Stimulated activated memory B cell treated with anti-CD40 and anti-IgM and Interleukin-4, amounts not matched to agents 10 μg/mL and 1 μg/mL and 100 μg/mL, for 72 hours (primary cell): ENCODE data around the gene NAV2.

Source experiments
- ATAC-seq: fragments of 150-1000 bp; cut with Tn5 transposase; 2 replicates; pipeline ENCODE4 v1.10.0; 2021
- H3K27ac Mint-ChIP-seq: one replicate; pipeline ENCODE4 v1.8.0; 2022; ENCODE audit warnings: mild to moderate bottlenecking, mixed read lengths
- H3K27me3 Mint-ChIP-seq: one replicate; pipeline ENCODE4 v1.8.0; 2022; ENCODE audit warnings: mixed read lengths
- H3K36me3 Mint-ChIP-seq: one replicate; pipeline ENCODE4 v1.8.0; 2022; ENCODE audit warnings: mixed read lengths
- H3K4me1 Mint-ChIP-seq: one replicate; pipeline ENCODE4 v1.8.0; 2022; ENCODE audit warnings: mixed read lengths
- H3K4me3 Mint-ChIP-seq: one replicate; pipeline ENCODE4 v1.8.0; 2022; ENCODE audit warnings: mild to moderate bottlenecking, moderate library complexity, mixed read lengths
- H3K9me3 Mint-ChIP-seq: one replicate; pipeline ENCODE4 v1.8.0; 2022; ENCODE audit warnings: mixed read lengths

The NAV2 gene

DNA sequence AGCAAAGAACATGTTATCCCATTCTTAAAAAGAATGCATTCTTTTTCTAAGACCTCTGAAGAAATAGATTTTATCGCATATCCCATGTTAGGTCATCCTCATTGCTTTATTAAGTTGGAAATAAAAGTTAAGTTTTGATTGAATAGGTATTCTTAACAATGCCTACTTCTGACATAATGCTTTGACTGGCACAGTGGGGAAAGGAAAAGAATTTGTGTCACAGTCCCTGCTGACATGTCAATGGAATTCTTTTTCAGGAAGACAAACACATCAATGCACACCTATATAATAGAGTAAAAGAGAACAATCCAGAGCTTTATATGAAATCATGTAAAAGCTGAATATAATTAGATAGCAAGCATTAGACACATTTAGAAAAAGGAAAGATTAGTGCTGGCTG is 341.9 kb downstream of the NAV2 start:
- H3K27ac Mint-ChIP-seq, result no peak overlapping the region
- no peak for ATAC-seq
- H3K36me3 Mint-ChIP-seq, result no peaks in the 10 kb centered on the region
- H3K27me3 Mint-ChIP-seq, result no peaks in the 10 kb centered on the region
- no peaks in the 10 kb centered on the region for H3K9me3 Mint-ChIP-seq
- no peak overlapping the region for H3K4me3 Mint-ChIP-seq
- H3K4me1 Mint-ChIP-seq, result no peaks in the 10 kb centered on the region

DNA sequence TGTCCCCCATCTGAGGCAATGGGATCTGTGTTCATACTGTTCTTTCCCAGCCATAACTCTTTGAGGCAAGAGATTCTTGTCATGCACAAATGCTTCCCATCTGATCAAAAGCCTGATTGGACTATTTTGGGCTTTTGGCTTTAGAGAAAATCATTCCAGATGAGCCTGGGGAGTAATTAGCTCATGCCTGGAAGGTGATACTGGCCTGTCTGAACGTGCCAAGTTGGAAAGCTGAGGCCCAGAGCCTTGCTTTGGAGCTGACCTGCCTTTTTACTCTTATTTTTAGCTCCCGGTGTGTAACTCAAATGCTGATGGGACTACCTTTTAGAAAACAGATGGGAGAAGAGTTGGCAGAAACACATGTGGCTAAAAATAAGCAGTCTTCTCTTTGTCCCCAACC is 342.7 kb downstream of the NAV2 start:
- Mint-ChIP-seq H3K4me1 (no peaks in the 10 kb centered on the region), H3K9me3 (no peaks in the 10 kb centered on the region), H3K27me3 (no peaks in the 10 kb centered on the region), H3K27ac (no peak overlapping the region), H3K4me3 (no peak overlapping the region), H3K36me3 (no peaks in the 10 kb centered on the region)
- ATAC-seq, result no peak

DNA sequence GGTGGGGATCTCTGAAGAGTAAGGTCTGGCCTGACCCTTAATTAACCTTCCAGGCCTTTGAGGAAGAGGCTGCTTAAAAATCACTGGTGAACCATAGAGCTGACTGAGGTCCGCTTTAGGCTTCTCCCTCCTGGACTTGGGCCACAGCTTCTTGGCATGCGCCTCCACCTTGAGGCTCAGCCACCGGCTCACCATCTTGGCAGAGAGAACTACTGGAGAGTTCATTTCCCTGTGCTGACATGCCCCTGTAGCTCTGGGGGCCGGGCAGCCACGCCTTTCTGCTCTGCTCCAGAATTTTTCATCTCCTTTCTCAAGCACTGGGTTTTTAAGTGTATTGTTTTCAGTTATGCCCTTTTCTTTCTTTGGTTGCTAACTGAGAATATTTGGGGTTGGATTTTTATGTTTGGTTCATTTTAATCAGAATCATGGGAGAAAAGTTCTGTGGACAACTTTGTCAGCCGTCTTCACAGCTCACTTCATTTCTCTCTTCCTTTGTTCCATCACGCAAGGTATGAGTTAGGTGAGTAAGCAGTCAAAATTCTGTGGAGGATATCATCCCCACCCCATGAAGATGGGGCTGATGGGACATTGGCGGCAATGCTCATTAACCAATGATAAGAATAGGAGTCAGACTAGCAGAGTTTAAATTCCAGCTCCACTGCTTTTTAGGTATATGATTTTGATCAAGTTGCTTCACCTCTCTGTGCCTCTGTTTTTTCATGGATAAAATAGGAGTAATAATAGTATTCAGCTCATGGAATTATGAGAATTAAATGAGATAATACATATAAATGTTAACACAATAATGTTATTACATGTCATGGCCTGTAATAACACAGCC is 343.7 kb downstream of the NAV2 start:
- H3K9me3 Mint-ChIP-seq, result no peaks in the 10 kb centered on the region
- H3K36me3 Mint-ChIP-seq, result no peaks in the 10 kb centered on the region
- H3K27ac Mint-ChIP-seq, result no peak overlapping the region
- no peak overlapping the region for H3K4me3 Mint-ChIP-seq
- no peaks in the 10 kb centered on the region for H3K27me3 Mint-ChIP-seq
- H3K4me1 Mint-ChIP-seq, result no peaks in the 10 kb centered on the region
- no peak for ATAC-seq

- ATAC-seq, result no peak
- Mint-ChIP-seq H3K27ac (no peak overlapping the region), H3K4me3 (no peak overlapping the region), H3K36me3 (no peaks in the 10 kb centered on the region), H3K27me3 (no peaks in the 10 kb centered on the region), H3K9me3 (no peaks in the 10 kb centered on the region), H3K4me1 (no peaks in the 10 kb centered on the region)
These were observed 344.6 kb downstream of the NAV2 start for GRCh38 chr11:20056950-20057943.

DNA sequence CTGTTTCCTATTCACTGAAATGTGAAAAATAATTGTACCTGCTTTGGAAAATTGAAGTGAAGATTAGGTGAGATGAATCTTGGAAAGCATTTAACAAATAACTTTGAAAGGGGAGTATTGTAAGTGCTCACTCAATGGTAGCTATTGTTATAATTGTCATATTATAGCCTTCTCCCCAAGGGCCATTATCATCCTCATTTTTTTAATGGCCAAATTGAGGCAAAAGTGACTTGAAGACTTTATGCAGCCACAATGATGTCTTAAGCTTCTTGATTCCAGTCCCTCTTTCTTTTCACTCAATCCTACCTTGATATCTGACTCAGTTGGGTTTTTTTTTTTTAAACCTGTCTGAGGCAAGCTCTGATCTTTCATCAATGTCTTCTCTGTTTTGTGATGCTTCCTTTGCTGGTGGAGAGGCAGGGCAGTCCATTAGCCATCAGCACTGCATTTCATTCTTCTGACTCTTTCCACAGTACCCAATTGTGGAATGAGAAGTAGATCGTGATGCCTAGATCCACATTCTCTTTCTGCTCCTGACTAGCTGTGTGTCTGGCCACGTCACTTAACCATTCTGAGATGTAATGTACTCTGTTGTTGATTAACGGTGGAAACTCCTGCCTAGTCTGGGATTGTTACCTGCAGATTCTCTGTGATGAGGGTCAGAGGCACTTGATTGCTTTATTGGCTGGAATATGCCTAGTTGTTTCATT is 346.3 kb downstream of the NAV2 start:
- H3K36me3 Mint-ChIP-seq, result no peaks in the 10 kb centered on the region
- no peaks in the 10 kb centered on the region for H3K9me3 Mint-ChIP-seq
- H3K4me3 Mint-ChIP-seq, result no peak overlapping the region
- H3K4me1 Mint-ChIP-seq, result no peaks in the 10 kb centered on the region
- no peaks in the 10 kb centered on the region for H3K27me3 Mint-ChIP-seq
- no peak for ATAC-seq
- H3K27ac Mint-ChIP-seq, result no peak overlapping the region

DNA sequence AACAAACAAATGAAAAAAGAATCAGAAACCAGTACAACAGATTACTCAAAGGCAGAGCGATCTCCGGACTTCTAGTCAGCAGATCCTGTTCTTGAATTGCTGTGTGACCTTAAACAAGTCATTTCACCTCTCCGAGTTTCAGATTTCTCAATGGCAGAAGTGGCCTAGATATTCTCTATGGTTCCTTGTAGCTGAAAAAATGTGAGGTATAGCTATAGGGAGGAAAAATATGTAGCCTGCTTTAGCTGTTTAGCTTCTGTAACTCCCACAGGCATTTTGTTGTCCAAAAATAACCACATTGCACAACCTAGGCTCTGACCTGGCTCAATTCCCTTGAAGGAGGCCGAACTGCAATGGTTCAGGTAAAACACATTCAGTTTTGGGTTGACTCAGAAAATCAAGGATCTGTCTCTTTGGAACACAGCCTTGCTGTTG is 347.0 kb downstream of the NAV2 start:
- Mint-ChIP-seq H3K4me3 (no peak overlapping the region), H3K4me1 (no peaks in the 10 kb centered on the region), H3K27ac (no peak overlapping the region), H3K36me3 (no peaks in the 10 kb centered on the region), H3K9me3 (no peaks in the 10 kb centered on the region), H3K27me3 (no peaks in the 10 kb centered on the region)
- no peak for ATAC-seq

- Mint-ChIP-seq H3K4me3 (no peak overlapping the region), H3K4me1 (no peaks in the 10 kb centered on the region), H3K36me3 (no peaks in the 10 kb centered on the region), H3K9me3 (no peaks in the 10 kb centered on the region), H3K27me3 (no peaks in the 10 kb centered on the region), H3K27ac (no peak overlapping the region)
- peak; percentile 16 for ATAC-seq
These were observed 347.5 kb downstream of the NAV2 start for GRCh38 chr11:20060181-20060580.

DNA sequence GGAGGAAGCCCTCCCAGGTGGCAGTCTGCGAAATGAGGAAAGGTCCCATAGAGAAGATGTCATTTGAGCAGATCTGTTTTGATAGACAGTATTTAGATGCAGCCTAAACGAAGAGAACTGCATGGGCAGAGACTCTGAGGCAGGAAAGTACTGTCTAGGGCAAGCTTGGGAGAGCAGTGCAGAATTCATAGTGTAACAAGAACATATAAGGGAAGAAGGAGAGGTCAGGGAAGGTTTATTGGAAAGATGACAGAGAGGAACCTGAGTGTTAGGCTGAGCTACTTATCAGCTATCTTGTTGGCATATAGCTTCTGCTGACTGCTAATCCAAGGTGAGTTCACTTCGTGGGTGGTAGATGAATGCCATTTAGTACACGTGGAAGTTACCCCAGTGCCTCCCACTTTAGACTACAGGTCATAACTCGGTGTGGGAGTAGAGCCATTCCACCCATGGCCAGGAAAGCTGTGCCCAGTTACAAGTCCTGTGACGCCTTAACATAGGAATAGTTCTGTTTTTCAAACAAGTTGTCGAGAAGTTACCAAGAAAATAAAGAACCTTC is 348.1 kb downstream of the NAV2 start:
- H3K27ac Mint-ChIP-seq, result no peak overlapping the region
- H3K36me3 Mint-ChIP-seq, result no peaks in the 10 kb centered on the region
- no peak overlapping the region for H3K4me3 Mint-ChIP-seq
- H3K9me3 Mint-ChIP-seq, result no peaks in the 10 kb centered on the region
- no peaks in the 10 kb centered on the region for H3K4me1 Mint-ChIP-seq
- no peaks in the 10 kb centered on the region for H3K27me3 Mint-ChIP-seq
- no peak for ATAC-seq

DNA sequence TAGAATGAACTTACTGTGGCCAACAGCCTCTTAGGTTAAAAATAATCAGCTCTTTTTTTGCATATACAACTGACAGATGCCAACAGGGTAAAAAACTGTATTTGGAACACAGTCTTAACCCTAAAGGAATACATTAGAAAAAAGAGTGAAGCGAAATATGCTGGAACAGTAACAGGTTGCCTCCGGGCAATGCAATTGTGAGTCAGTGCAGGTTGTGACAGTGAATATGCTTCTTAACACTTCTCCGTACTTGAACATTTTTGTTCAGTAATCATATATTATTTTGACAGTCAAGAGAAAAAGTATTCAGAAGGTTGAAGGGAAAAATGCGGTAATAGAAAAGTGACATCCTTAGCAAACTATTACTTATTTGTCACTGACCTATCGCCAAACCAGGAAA is 349.1 kb downstream of the NAV2 start:
- H3K4me3 Mint-ChIP-seq, result no peak overlapping the region
- H3K27me3 Mint-ChIP-seq, result no peaks in the 10 kb centered on the region
- H3K4me1 Mint-ChIP-seq, result no peaks in the 10 kb centered on the region
- no peaks in the 10 kb centered on the region for H3K36me3 Mint-ChIP-seq
- ATAC-seq, result no peak
- H3K9me3 Mint-ChIP-seq, result no peaks in the 10 kb centered on the region
- H3K27ac Mint-ChIP-seq, result no peak overlapping the region

DNA sequence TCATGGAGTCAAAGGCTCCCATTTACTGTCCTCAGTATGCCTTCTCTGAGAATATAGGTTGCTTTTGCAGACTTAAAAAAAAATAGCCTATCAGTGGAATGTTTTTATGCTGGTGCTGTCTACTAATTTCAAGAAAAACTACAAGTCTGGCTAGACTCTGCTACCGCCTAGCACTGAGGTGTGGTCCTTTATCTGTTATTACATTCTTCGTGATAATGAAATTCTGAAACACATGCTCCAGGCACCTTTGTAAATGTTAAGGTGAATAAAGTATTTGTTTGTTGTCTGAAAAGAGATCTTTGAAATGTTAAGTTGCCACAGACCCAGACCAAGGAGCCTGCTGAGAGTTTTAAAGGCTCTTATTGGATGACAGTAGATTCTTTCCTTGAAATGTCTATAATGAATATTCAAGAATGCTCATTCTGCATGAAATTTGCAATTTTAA is 352.3 kb downstream of the NAV2 start:
- ATAC-seq, result no peak
- Mint-ChIP-seq H3K9me3 (no peaks in the 10 kb centered on the region), H3K4me1 (peaks cover 11% of the 10 kb centered on the region), H3K27ac (no peak overlapping the region), H3K27me3 (no peaks in the 10 kb centered on the region), H3K4me3 (no peak overlapping the region), H3K36me3 (no peaks in the 10 kb centered on the region)

GRCh38 chr11:20065406-20065805 is 352.8 kb downstream of the NAV2 start:
- no peak for ATAC-seq
- no peaks in the 10 kb centered on the region for H3K36me3 Mint-ChIP-seq
- H3K4me1 Mint-ChIP-seq, result peaks cover 11% of the 10 kb centered on the region
- no peaks in the 10 kb centered on the region for H3K9me3 Mint-ChIP-seq
- no peaks in the 10 kb centered on the region for H3K27me3 Mint-ChIP-seq
- H3K4me3 Mint-ChIP-seq, result no peak overlapping the region
- H3K27ac Mint-ChIP-seq, result no peak overlapping the region

DNA sequence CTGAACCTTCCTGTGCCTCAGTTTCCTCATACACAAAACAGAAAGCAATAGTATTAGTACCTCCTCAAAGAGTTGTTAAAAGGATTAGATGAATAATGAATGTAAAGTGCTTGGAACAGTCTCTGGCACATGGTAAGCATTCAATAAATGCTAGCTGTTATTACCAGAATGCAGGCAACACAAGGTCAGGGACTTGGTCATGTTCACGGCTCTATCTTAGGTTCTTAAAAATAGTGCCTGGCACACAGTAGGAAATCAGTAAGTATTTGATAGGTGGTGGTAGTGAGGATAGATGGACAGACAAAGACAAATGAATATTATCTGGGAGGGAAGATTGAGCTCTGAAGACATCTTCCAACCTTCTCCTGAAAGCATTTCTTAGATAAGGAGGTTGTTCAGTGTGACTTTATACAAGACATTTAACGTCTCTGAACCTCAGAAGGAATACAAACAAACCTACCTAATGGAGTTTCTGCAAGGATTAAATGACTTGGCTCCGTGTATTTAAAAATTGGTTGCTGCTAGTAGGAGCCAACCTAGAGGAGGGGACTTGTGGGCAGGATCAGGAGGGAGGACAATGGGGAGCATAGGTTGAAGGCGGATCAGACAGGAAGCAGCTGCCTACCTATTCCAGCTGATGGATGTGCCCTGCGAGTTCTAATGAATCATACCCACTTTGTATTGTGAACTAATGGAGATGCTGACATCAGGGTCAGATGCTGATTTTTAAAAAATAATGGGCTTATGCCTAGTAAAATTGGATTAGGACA is 353.6 kb downstream of the NAV2 start:
- H3K27ac Mint-ChIP-seq, result no peak overlapping the region
- no peaks in the 10 kb centered on the region for H3K36me3 Mint-ChIP-seq
- H3K4me3 Mint-ChIP-seq, result no peak overlapping the region
- no peaks in the 10 kb centered on the region for H3K27me3 Mint-ChIP-seq
- H3K9me3 Mint-ChIP-seq, result no peaks in the 10 kb centered on the region
- H3K4me1 Mint-ChIP-seq, result peaks cover 11% of the 10 kb centered on the region
- no peak for ATAC-seq

DNA sequence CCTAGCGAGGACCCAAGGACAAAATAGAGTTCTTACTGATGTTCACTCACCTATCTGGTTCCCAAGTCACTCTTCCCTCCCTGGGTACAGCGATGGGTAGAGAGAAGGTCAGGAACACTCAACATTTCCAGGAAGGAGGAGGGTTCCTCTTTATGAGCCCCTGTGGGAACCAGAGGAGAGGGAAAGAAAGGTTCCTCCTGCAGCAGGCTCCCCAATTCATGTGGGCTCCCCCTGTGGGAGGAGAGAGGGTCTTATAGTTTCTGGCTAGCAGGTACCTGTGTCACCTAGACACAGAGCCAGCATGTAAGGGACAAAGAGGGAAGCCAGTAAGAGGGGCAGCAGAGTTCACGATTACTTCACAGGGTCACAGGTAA is 354.1 kb downstream of the NAV2 start:
- Mint-ChIP-seq H3K36me3 (no peaks in the 10 kb centered on the region), H3K4me1 (peaks cover 11% of the 10 kb centered on the region), H3K9me3 (no peaks in the 10 kb centered on the region), H3K4me3 (no peak overlapping the region), H3K27ac (no peak overlapping the region), H3K27me3 (no peaks in the 10 kb centered on the region)
- ATAC-seq, result no peak

DNA sequence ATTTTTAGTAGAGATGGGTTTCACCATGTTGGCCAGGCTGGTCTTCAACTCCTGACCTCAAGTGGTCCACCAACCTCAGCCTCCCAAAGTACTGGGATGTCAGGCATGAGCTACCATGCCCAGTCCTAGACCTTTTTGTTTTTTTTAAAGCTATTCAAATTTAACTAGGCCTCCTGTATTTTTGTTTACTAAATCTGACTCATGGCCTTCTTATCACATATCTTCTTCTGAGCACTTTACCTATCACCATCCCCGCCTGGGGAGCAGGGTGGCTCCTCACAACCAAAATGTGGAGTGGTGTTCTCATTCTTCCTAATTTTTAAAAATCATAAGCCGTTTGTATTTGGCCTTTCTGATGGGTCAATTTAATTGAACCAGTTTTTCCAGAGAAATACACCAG is 355.0 kb downstream of the NAV2 start:
- no peak for ATAC-seq
- H3K4me1 Mint-ChIP-seq, result peaks cover 11% of the 10 kb centered on the region

More for the DNA sequence above, 355.0 kb downstream of the NAV2 start:
- H3K36me3 Mint-ChIP-seq, result no peaks in the 10 kb centered on the region
- H3K9me3 Mint-ChIP-seq, result no peaks in the 10 kb centered on the region
- H3K27me3 Mint-ChIP-seq, result no peaks in the 10 kb centered on the region
- no peak overlapping the region for H3K27ac Mint-ChIP-seq
- no peak overlapping the region for H3K4me3 Mint-ChIP-seq
